HCT116 (cell line): Measurements from ENCODE around the gene DEFB110.

ENCODE experiments used
- ATF3 ChIP-seq: IDR thresholded peaks from 2 replicates; pipeline ENCODE4 v1.6.1; 2012
- CTCF ChIP-seq, 3 experiments: fragments of 200-600 bp in 1 of 3; sonication (generic) in 1 of 3; IDR thresholded peaks in 2 of 3; conservative IDR thresholded peaks in 1 of 3; 2 replicates each; pipeline ENCODE4 v1.5.1; 2012 to 2017; ENCODE audit warnings: low read depth in 2 of 3, low read length in 2 of 3, antibody characterized with exemption in 1 of 3, borderline replicate concordance in 1 of 3, control low read depth in 1 of 3, mild to moderate bottlenecking in 1 of 3, mixed read lengths in 1 of 3, mixed run types in 1 of 3, moderate library complexity in 1 of 3; ENCODE audit not compliant: insufficient read depth in 1 of 3
- EZH2 ChIP-seq: fragments of 200-600 bp; sonication (generic); IDR thresholded peaks from 2 replicates; pipeline ENCODE4 v1.6.1; 2017; ENCODE audit warnings: antibody characterized with exemption, mixed run types
- EZH2phosphoT487 ChIP-seq: fragments of 200-600 bp; IDR thresholded peaks from 2 replicates; pipeline ENCODE4 v1.6.1; 2018; ENCODE audit warnings: antibody characterized with exemption, borderline replicate concordance
- FOSL1 ChIP-seq: IDR thresholded peaks from 2 replicates; pipeline ENCODE4 v1.6.1; 2012; ENCODE audit warnings: low read depth
- MAX ChIP-seq: IDR thresholded peaks from 2 replicates; pipeline ENCODE4 v1.6.1; 2012
- POLR2A ChIP-seq: IDR thresholded peaks from 2 replicates; pipeline ENCODE4 v1.7.0; 2011; ENCODE audit warnings: borderline replicate concordance; ENCODE audit not compliant: insufficient read depth, insufficient read length; ENCODE audit errors: extremely low read depth
- POLR2AphosphoS5 ChIP-seq: IDR thresholded peaks from 2 replicates; pipeline ENCODE4 v1.6.1; 2011; ENCODE audit warnings: mild to moderate bottlenecking, low read depth, low read length, moderate library complexity
- SIN3A ChIP-seq: IDR thresholded peaks from 2 replicates; pipeline ENCODE4 v1.6.1; 2012; ENCODE audit warnings: low read depth
- SRF ChIP-seq: IDR thresholded peaks from 2 replicates; pipeline ENCODE4 v1.6.1; 2012; ENCODE audit warnings: low read depth
- YY1 ChIP-seq: IDR thresholded peaks from 2 replicates; pipeline ENCODE4 v1.6.1; 2011; ENCODE audit warnings: low read length, low read depth, moderate library complexity, mild to moderate bottlenecking; ENCODE audit not compliant: insufficient replicate concordance; ENCODE audit errors: extremely low read depth

GRCh38 chr6:50056242-50056641, 34.4 kb upstream of the DEFB110 start:
- TF ChIP-seq ATF3, result no peak
- no peak for TF ChIP-seq CTCF (IDR thresholded peaks at IDR 0.05 in 2 of 3, conservative IDR thresholded peaks at IDR 0.05 in 1 of 3; ENCODE audit: borderline replicate concordance in 1 of 3, insufficient read depth in 1 of 3, low read depth in 2 of 3, low read length in 2 of 3)
- no peak for TF ChIP-seq MAX
- no peak for TF ChIP-seq EZH2
- TF ChIP-seq POLR2A, result no peak
- TF ChIP-seq FOSL1, result no peak
- TF ChIP-seq EZH2phosphoT487, result no peak
- no peak for TF ChIP-seq POLR2AphosphoS5
- TF ChIP-seq SRF, result no peak
- TF ChIP-seq YY1, result no peak
- TF ChIP-seq SIN3A, result no peak
